Activated CD4-positive, alpha-beta T cell treated with anti-CD3 and anti-CD28 coated beads for 36 hours (primary cell): ENCODE data around the gene ZNHIT3. TPM values are rescaled to one million over a fixed set of nuclear protein-coding genes. Genes with fewer than 3 reads are reported as not detected.

Experiments used
- ATAC-seq: fragments of 200-7000 bp; cut with Tn5 transposase; one replicate; pipeline ENCODE4 v1.10.0; 2021; ENCODE audit warnings: mild to moderate bottlenecking, moderate library complexity
- CTCF ChIA-PET: fragments of 350-600 bp; sonication (Branson Sonifier 250); formaldehyde crosslinking; loops from one replicate; lab custom pipeline; 2021; ENCODE audit warnings: antibody characterized with exemption; lab: Charles Lee
- POLR2A ChIA-PET: fragments of 350-600 bp; sonication (Branson Sonifier 250); formaldehyde crosslinking; loops from one replicate; lab custom pipeline; 2021; ENCODE audit warnings: antibody characterized with exemption, inconsistent platforms; lab: Charles Lee
- DNase-seq: peaks from one replicate; pipeline ENCODE4 v3.0.0-alpha.2; 2020
- H3K27ac Mint-ChIP-seq: one replicate; pipeline ENCODE4 v1.8.0; 2021; ENCODE audit warnings: mixed read lengths
- H3K27me3 Mint-ChIP-seq: one replicate; pipeline ENCODE4 v1.8.0; 2021; ENCODE audit warnings: mixed read lengths
- H3K36me3 Mint-ChIP-seq: one replicate; pipeline ENCODE4 v1.8.0; 2021; ENCODE audit warnings: low read depth, mixed read lengths
- H3K4me1 Mint-ChIP-seq: one replicate; pipeline ENCODE4 v1.8.0; 2021; ENCODE audit warnings: mixed read lengths
- H3K4me3 Mint-ChIP-seq: one replicate; pipeline ENCODE4 v1.8.0; 2021; ENCODE audit warnings: mild to moderate bottlenecking, moderate library complexity, mixed read lengths
- H3K9me3 Mint-ChIP-seq: one replicate; pipeline ENCODE4 v1.8.0; 2021; ENCODE audit warnings: low read depth, mixed read lengths
- intact Hi-C, 2 experiments: fragments of 100-400 bp; cut with DNase I in 1 of 2; cut with micrococcal nuclease in 1 of 2; formaldehyde crosslinking; loops; one replicate each; pipeline versions ENCODE4 v1.14.2 to v1.15.1; 2022 to 2024; cut with DNase I, micrococcal nuclease
- total RNA-seq, 2 experiments: library from RNA; stranded (reverse); gene quantifications; one replicate each; pipeline ENCODE4 v1.2.3, GENCODE V29; 2021

ZNHIT3 gene
- total RNA-seq, 2 experiments from 2014 or later: 38.2 to 42.3 TPM

- Mint-ChIP-seq H3K4me3 (peak within 1 kb of the TSS; percentile 98), H3K27me3 (no peaks in the 10 kb centered on the region), H3K27ac (peak within 1 kb of the TSS; percentile 99), H3K36me3 (peaks cover 49% of the 10 kb centered on the region), H3K9me3 (no peaks in the 10 kb centered on the region), H3K4me1 (peaks cover 39% of the 10 kb centered on the region)
- intact Hi-C loops: loop anchor here (1.0 kb wide), 3 partner anchors 9 to 66 kb away; partner anchors contain the start of genes GGNBP2 (in 2 of the 2), ZNHIT3 (in 2 of the 2) and MRM1 (in 1 of the 2)
- peak; percentile 84 for ATAC-seq
- DNase-seq: peak; percentile 91
- POLR2A ChIA-PET: interaction anchor here (0.6 to 3.9 kb wide), 5 partner anchors 10 to 68 kb away, joined by 3 to 35 read pairs (median 4); partner anchors contain the start of genes GGNBP2 and MRM1
- CTCF ChIA-PET: interaction anchor here (0.6 to 2.8 kb wide), 13 partner anchors 9 to 604 kb away, joined by 3 to 12 read pairs (median 5); partner anchors contain the start of gene MRM1
Observed at GRCh38 chr17:36534840-36535668, 48.6 kb downstream of the ZNHIT3 start, which contains the start of the genes MYO19 and PIGW. Gene MYO19, minus strand, starts transcription at chr17:36534868. Its CDS starts 2,330 bp downstream, at chr17:36532538. Gene PIGW, plus strand, starts transcription at chr17:36534987. Its CDS starts 2,115 bp downstream, at chr17:36537102.

- CTCF ChIA-PET: interaction anchor here (1.0 to 2.8 kb wide), 5 partner anchors 8 to 67 kb away, joined by 3 to 12 read pairs (median 5); partner anchors contain the start of gene MRM1
- no peaks in the 10 kb centered on the region for H3K9me3 Mint-ChIP-seq
- ATAC-seq: peak; percentile 34
- peak overlapping the region; percentile 98 for H3K4me3 Mint-ChIP-seq
- DNase-seq: no peak
- peaks cover 39% of the 10 kb centered on the region for H3K4me1 Mint-ChIP-seq
- POLR2A ChIA-PET: interaction anchor here (2.9 to 3.9 kb wide), 2 partner anchors 9 to 66 kb away, joined by 11 to 35 read pairs; partner anchors contain the start of genes GGNBP2 and MRM1
- H3K27ac Mint-ChIP-seq: peak overlapping the region; percentile 99
- intact Hi-C loops: loop anchor here (1.0 kb wide), 3 partner anchors 9 to 66 kb away; partner anchors contain the start of genes GGNBP2 (in 2 of the 2), ZNHIT3 (in 2 of the 2) and MRM1 (in 1 of the 2)
- H3K27me3 Mint-ChIP-seq: no peaks in the 10 kb centered on the region
- peaks cover 51% of the 10 kb centered on the region for H3K36me3 Mint-ChIP-seq
Observed at GRCh38 chr17:36535669-36536081, 49.2 kb downstream of the ZNHIT3 start.

GRCh38 chr17:36540696-36541095 lies 54.2 kb downstream of the ZNHIT3 start:
- Mint-ChIP-seq H3K36me3 (peaks cover 30% of the 10 kb centered on the region), H3K27ac (no peak overlapping the region), H3K4me3 (no peak overlapping the region), H3K9me3 (no peaks in the 10 kb centered on the region), H3K4me1 (peaks cover 20% of the 10 kb centered on the region), H3K27me3 (no peaks in the 10 kb centered on the region)
- ChIA-PET POLR2A (no interaction called here), CTCF (no interaction called here)
- no peak for ATAC-seq
- intact Hi-C loops: loop anchor here in 1 of 2 experiments (10.0 kb wide), 1 partner anchor 1166 kb away; the partner anchor contains the start of gene SLFN11
- DNase-seq: no peak

- no peak overlapping the region for H3K4me3 Mint-ChIP-seq
- intact Hi-C loops: loop anchor here in 1 of 2 experiments (10.0 kb wide), 1 partner anchor 1168 kb away; the partner anchor contains the start of gene SLFN11
- no peak overlapping the region for H3K27ac Mint-ChIP-seq
- ATAC-seq (no peak), DNase-seq (no peak)
- H3K4me1 Mint-ChIP-seq: peaks cover 17% of the 10 kb centered on the region
- peaks cover 24% of the 10 kb centered on the region for H3K36me3 Mint-ChIP-seq
- H3K27me3 Mint-ChIP-seq: no peaks in the 10 kb centered on the region
- CTCF ChIA-PET: no interaction called here
- POLR2A ChIA-PET: interaction anchor here (0.6 to 3.4 kb wide), 3 partner anchors 7 to 731 kb away, joined by 4 to 35 read pairs (median 5); partner anchors contain the start of genes MYO19 and PIGW
- H3K9me3 Mint-ChIP-seq: no peaks in the 10 kb centered on the region
Observed at GRCh38 chr17:36542755-36543154, 56.3 kb downstream of the ZNHIT3 start.

- CTCF ChIA-PET: interaction anchor here (0.9 to 3.0 kb wide), 3 partner anchors 8 to 58 kb away, joined by 5 to 15 read pairs (median 6); partner anchors contain the start of genes MRM1, MYO19 and PIGW
- POLR2A ChIA-PET: interaction anchor here (1.2 to 3.4 kb wide), 3 partner anchors 9 to 59 kb away, joined by 3 to 35 read pairs (median 5); partner anchors contain the start of genes MYO19 and PIGW
- H3K27ac Mint-ChIP-seq: peak overlapping the region; percentile 97
- H3K4me1 Mint-ChIP-seq: peaks cover 23% of the 10 kb centered on the region
- peaks cover 26% of the 10 kb centered on the region for H3K36me3 Mint-ChIP-seq
- peak overlapping the region; percentile 96 for H3K4me3 Mint-ChIP-seq
- ATAC-seq (no peak), DNase-seq (peak; percentile 51)
- H3K27me3 Mint-ChIP-seq: no peaks in the 10 kb centered on the region
- intact Hi-C loops: loop anchor here (1.0 to 10.0 kb wide), 10 partner anchors 9 to 1169 kb away; partner anchors contain the start of genes DHRS11 (in 2 of the 2), AATF (in 1 of the 2), ACACA (in 1 of the 2) and AP2B1 (in 1 of the 2)
- no peaks in the 10 kb centered on the region for H3K9me3 Mint-ChIP-seq
Observed at GRCh38 chr17:36544044-36544306, 57.5 kb downstream of the ZNHIT3 start.

GRCh38 chr17:36544307-36545076 lies 58.0 kb downstream of the ZNHIT3 start, which contains the start of gene GGNBP2:
Gene GGNBP2, plus strand, starts transcription at chr17:36544919. Its CDS starts 806 bp downstream, at chr17:36545725.
- peak within 1 kb of the TSS; percentile 97 for H3K27ac Mint-ChIP-seq
- peak within 1 kb of the TSS; percentile 96 for H3K4me3 Mint-ChIP-seq
- no peaks in the 10 kb centered on the region for H3K27me3 Mint-ChIP-seq
- peaks cover 28% of the 10 kb centered on the region for H3K4me1 Mint-ChIP-seq
- peaks cover 26% of the 10 kb centered on the region for H3K36me3 Mint-ChIP-seq
- POLR2A ChIA-PET: interaction anchor here (1.2 to 3.4 kb wide), 3 partner anchors 9 to 59 kb away, joined by 3 to 35 read pairs (median 5); partner anchors contain the start of genes MYO19 and PIGW
- intact Hi-C loops: loop anchor here (1.0 to 10.0 kb wide), 14 partner anchors 9 to 1170 kb away; partner anchors contain the start of genes DHRS11 (in 2 of the 2), AATF (in 1 of the 2), ACACA (in 1 of the 2) and AP2B1 (in 1 of the 2)
- CTCF ChIA-PET: interaction anchor here (0.9 to 3.0 kb wide), 3 partner anchors 9 to 58 kb away, joined by 5 to 15 read pairs (median 6); partner anchors contain the start of genes MRM1, MYO19 and PIGW
- H3K9me3 Mint-ChIP-seq: no peaks in the 10 kb centered on the region
- peak; percentile 67 for ATAC-seq
- peak; percentile 96 for DNase-seq

- H3K27ac Mint-ChIP-seq: peak overlapping the region; percentile 91
- H3K36me3 Mint-ChIP-seq: peaks cover 30% of the 10 kb centered on the region
- H3K4me1 Mint-ChIP-seq: peaks cover 30% of the 10 kb centered on the region
- H3K9me3 Mint-ChIP-seq: no peaks in the 10 kb centered on the region
- POLR2A ChIA-PET: interaction anchor here (0.8 to 3.4 kb wide), 2 partner anchors 10 to 44 kb away, joined by 3 to 35 read pairs; partner anchors contain the start of genes MYO19 and PIGW
- no peak for DNase-seq
- CTCF ChIA-PET: interaction anchor here (0.8 to 3.0 kb wide), 4 partner anchors 11 to 57 kb away, joined by 3 to 15 read pairs (median 8); partner anchors contain the start of genes MRM1, MYO19 and PIGW
- H3K4me3 Mint-ChIP-seq: peak overlapping the region; percentile 96
- H3K27me3 Mint-ChIP-seq: no peaks in the 10 kb centered on the region
- intact Hi-C loops: loop anchor here (1.0 to 10.0 kb wide), 11 partner anchors 20 to 1170 kb away; partner anchors contain the start of genes DHRS11 (in 2 of the 2), AATF (in 1 of the 2), ACACA (in 1 of the 2) and AP2B1 (in 1 of the 2)
- ATAC-seq: no peak
Observed at GRCh38 chr17:36545077-36545464, 58.6 kb downstream of the ZNHIT3 start.

Other genes with a start within 250 kb of the ZNHIT3 start
- under 1 TPM in 1 of 2 experiments, not detected in 1; 0.28 TPM for gene TBC1D3I, start 222.1 kb upstream of the ZNHIT3 start, total RNA-seq
- gene TBC1D3G, start 162.8 kb upstream of the ZNHIT3 start, total RNA-seq: not detected
- gene TBC1D3H, start 98.2 kb upstream of the ZNHIT3 start, total RNA-seq: not detected
- 100 to 1,000 TPM; 110 to 127 TPM for gene MYO19, start 48.2 kb downstream of the ZNHIT3 start, total RNA-seq
- 10 to 100 TPM; 11.8 to 13.4 TPM for gene PIGW, start 48.3 kb downstream of the ZNHIT3 start, total RNA-seq
- 10 to 100 TPM; 75.2 to 81.4 TPM for gene GGNBP2, start 58.2 kb downstream of the ZNHIT3 start, total RNA-seq
- gene DHRS11, start 105.2 kb downstream of the ZNHIT3 start, total RNA-seq: 10 to 100 TPM in 1 of 2 experiments, 1 to 10 TPM in 1; 9.2 to 10.2 TPM
- 10 to 100 TPM; 14.3 to 16.4 TPM for gene MRM1, start 114.9 kb downstream of the ZNHIT3 start, total RNA-seq